A549 treated with ZK216348 at 1 μM for 4 hours (cell line): ENCODE results near the gene ENO3. TPM values are rescaled to one million over a fixed set of nuclear protein-coding genes. Genes with fewer than 3 reads are reported as not detected.

ENCODE experiments used
- total RNA-seq: library from RNA; stranded (reverse); fragments of 200-300 nt; extraction: Qiagen RNA extraction; gene quantifications from 5 replicates; pipeline ENCODE4 v1.2.3, GENCODE V29; 2022; ENCODE audit warnings: low read depth

Gene ENO3
- total RNA-seq = 41.5 to 63.2 TPM (median 48.4 TPM) in 5 replicates

DNA sequence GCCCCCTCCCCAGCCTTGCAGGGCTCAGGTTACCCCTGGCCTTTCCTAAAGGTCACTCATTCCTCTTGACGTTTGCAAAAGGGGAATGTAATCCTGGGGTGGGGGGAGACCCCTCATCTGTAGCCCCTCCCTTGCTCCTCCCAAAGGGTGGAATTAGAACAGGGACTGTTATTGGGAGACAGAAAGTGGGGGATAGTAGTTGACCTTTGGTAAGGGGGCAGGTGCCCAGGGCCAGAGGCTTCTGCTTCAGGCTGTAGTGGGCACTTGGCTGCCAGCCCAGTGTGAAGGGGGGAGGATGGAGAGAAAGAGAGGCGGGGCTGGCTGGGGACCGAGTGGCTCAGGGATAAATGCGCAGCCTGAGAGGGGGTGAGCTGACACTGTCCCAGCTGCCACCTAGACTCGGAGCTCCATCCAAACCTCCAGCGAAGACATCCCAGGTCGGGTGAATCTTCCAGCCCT, at the start of gene ENO3:
Gene ENO3, plus strand, starts transcription at position 374 of the 459 bp plus-strand sequence. CDS start 711 bp downstream, outside the sequence.

DNA sequence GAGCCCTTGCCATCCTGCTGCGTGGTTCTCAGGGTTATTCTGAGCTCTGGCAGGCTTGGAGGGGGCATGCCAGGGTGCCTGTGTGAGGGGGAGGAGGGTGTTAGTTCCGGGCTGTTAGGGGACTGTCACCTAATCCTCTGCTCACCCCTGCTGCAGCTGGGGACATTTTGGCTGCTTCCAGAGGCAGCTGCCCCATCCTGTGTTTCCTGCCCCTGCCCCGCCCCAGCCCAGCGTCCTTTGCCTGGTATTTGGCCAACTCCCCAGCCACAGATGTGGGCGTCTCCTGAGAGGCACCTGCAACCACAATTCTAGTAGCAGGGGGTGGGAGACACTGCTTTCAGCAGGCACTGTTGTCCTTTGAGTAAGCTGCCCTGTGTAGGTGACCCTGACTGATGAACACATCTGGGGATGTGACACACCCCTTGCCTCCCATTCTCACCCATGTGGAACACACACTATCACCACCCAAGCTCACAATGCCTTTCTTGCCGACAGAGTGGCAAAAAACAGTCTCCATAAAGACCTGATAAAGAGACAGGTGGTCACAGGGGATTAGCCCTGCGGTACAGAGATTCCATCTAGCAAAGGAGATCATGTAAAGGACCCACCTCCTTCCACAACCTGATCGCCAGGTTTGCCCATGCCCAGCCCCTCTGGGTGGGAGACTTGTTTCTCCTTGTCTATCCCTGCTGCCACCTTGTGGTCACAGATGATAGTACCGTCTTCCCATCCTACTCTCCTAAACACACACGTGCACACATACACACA, 47.7 kb upstream of the ENO3 start, which contains the start of gene CHRNE:
Gene CHRNE, minus strand, starts transcription at position 48 of the 768 bp plus-strand sequence. Its CDS starts 35 bp downstream, at position 13.

DNA sequence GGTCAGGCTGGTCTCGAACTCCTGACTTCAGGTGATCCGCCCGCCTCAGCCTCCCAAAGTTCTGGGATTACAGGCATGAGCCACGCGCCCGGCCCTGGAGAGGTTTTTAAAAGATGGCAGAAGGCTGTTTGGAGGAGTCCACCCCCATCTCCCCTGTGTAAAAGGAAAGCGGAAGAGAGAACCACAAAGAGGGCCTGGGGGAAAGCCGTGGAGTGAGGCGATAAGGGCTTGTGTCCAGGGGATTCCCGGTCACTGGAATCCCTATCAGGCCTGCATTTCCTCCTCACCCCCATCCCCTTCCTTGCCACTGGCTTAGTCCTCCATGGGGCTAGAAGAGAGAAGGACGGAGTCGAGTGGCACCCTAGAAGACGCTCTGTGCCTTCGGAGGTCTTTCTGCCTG, 19.0 kb upstream of the ENO3 start, which contains the start of gene GP1BA:
Gene GP1BA, plus strand, starts transcription at position 315 of the 400 bp plus-strand sequence. CDS start 328 bp downstream, outside the sequence.

DNA sequence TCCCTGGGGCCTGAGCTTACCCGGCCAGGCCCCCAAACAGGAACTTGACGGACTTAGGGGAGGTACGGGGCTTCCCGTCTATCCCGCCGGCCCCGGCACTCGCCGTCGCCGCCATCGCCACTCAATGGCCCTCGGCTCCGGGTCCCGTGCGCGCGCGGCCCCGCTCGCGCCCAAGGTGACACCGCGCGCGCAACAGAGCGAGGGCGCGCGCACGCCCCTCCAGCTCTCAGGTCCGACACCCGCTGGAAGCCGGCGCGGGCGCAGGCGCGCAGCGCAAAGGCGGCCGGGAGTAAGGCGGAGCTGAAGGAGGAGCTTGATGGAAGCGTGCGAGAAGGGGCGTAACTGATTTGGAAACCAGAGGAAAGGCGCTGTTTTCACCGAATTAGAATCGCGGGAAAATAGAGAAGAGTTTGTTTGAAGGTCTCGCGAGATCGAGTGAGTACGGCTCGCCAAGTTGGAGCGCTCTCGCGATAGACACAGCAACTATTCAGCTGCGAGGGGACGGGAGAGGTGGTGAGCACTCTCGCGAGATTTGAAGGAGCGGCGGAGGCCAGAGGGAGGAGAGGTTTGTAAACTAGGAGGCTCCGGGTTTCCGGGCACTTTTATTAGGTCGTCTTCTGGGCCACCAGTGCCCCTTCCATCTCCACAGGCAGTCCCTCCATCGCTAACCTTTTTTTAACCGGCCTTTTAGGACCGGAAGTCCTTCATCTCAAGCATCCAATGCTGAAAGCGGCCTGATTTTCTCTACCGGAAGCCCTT, 10.9 kb upstream of the ENO3 start, which contains the start of the genes RNF167 and SLC25A11:
Gene RNF167, plus strand, starts transcription at position 473 of the 759 bp plus-strand sequence. CDS start 642 bp downstream, outside the sequence.
Gene SLC25A11, minus strand, starts transcription at position 251 of the 759 bp plus-strand sequence. Its CDS starts 136 bp downstream, at position 115.

DNA sequence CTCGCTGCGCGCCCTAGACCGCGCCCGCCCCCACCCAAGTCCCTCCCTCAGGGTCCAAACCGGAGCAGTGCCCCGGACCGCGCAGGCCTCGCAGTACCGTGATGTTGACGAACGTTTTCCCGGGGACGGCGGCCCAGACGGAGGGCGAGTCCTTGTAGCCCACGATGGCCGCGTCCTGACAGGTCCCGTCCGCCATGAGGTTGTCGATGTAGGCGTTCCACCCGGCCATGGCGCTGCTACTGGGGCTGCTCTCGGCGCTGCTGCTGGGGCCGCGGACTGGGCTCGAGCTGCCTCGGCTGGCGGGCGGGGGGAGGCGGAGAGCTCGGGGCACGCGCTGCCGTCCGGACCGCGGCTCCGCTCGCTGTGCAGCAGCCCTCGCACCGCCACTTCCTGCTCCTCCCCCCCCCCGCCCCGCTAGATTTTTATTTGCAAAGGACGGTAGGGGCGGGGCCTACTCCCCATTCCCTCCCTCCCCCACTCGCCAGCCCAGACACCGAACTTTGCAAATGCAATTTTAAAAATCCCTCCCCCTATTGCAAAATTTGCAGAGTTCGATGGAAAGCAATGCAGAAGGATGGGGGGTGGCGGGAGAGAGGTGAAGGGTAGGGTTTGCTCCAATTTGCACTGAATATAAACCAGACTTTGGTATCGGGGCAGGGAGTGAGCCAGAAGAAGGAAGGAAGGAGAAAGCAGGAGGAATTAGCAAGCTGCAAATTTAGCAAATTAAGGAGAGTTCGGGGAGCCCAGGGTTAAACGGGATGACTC, 2.6 kb upstream of the ENO3 start, which contains the start of gene PFN1:
Gene PFN1, minus strand, starts transcription at position 365 of the 765 bp plus-strand sequence. Its CDS starts 136 bp downstream, at position 229.

DNA sequence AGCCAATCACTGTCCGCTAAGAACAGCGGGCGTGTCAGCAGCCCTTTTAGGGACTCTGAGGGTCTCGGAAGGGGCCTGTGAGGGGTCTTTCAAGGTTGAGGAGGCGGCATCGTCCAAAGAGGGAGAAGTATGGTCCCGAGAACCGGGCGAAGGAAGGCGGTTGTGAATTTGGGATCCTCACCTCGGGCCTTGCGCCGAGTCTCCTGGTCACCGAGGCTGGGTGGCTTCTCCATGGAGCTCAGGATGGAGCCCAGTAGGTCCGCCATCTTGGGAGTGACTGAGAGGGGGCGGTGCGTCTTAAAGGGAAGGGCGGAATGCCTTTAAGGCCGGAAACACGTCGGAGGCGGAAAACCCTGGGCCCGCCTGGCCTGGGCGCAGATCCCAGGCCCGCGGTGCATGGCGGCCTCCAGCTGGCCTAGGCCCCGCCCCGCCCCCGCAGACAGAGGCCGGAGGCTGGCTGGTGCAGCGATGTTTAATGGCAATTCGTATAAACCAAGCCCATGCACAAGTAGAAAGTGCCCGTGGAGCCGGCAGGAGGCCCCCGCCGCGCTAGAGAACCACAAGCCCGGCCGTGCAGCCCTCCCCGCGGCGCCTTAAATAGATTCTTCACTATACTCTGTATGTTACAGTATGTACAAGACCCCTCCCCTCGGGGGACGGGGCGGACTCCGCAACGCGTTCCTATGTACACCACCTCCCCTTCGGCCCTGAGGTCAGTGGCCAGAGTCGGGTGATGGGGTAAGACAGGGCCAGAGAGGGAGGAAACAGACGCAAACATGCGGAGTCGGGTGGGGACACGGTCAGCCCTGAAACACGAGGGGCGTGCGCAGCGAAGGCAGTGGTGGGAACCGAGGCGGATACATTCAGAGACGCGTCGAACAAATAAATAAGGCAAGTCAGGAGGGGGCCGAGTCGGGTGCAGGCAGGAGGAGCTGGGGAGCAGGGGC, 16.9 kb downstream of the ENO3 start, which contains the start of gene SPAG7:
Gene SPAG7, minus strand, starts transcription at position 279 of the 947 bp plus-strand sequence. Its CDS starts 13 bp downstream, at position 266.

DNA sequence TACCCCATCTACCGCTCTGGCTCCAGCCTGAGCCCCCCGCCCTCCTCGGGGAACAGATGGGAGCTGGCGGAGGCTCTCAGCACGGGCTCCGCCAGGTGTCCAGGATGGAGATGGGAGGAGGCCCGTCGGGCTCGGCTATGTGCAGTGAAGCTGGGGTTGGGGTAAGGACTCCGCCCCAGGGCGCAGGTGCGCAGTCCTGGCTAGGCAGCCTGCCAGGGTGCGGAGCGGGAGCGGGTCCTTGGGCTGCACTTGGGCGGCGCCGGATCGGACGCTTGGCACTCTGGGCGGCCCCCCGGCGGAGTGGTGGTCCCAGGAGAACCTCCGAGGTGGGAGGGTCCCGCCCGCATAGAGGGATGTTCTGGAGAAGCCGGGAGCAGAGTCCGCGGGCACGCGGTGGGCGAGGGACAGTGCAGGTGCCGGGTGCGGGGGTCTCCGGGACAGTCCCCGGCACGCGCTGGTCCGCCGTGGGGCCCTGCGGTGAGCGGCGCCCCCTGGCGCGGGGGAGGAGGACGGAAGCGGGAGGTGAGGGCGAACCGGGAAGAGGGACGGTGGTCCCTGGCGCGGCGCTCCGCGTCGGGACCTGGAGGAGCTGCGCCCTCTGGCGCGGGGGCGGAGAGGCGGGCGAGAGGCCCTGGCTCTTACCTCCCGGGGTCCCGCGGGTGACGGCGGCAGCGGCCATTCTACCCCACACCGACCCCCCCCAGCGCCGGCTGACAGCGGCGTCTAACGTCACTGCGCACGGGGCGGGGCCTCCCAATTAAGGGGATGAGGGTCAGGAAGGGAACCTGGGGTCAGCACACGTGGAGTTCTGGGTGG, 36.2 kb downstream of the ENO3 start, which contains the start of gene CAMTA2:
Gene CAMTA2, minus strand, starts transcription at position 725 of the 816 bp plus-strand sequence. CDS start 1,453 bp downstream, outside the sequence.

DNA sequence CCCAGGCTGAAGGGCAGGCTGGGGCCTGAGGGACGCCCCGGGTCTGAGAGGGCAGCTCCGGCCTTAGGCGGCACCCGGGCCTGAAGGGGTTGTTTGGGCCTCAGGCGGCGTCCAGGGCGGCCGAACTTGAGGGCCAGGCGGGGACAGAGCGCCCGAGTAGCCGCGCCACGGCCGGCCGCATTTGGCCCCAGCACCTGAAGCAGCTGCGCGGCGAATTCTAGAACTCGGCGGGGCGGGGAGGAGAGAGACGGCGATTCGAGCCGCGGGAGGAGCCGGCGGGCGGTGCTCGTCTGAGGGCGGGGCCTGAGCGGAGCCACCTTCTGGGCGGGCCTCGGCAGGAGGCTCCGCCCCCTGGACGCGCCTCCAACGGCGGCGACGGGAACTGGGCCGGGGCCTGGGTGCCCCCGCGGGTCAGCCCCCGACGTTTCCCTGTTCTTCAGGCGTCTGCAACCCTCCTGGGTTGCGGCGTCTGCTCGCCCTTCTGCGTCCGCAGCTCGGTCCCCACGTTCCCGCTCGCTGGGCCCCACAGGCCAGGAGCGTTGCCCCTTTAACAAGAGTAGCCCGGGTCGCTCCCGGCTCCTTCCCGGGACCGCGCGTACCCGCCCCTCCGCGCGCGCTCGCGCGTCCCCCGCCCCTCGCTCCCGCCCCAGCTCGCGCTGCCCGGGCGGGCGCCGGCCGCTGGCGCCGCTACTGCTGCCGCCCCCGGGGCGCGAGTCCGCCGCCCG, 46.5 kb downstream of the ENO3 start, which contains the start of the genes INCA1 and KIF1C:
Gene INCA1, minus strand, starts transcription at position 221 of the 725 bp plus-strand sequence. CDS start 3,085 bp downstream, outside the sequence.
Gene KIF1C, plus strand, starts transcription at position 649 of the 725 bp plus-strand sequence. CDS start 2,297 bp downstream, outside the sequence.

Other genes with a start within 250 kb of the ENO3 start
- 52.0 to 80.3 TPM (median 74.0 TPM) in 5 replicates for gene PELP1, start 247.0 kb upstream of the ENO3 start, total RNA-seq
- 51.4 to 69.2 TPM (median 63.0 TPM) in 5 replicates for gene ARRB2, start 240.5 kb upstream of the ENO3 start, total RNA-seq
- 38.6 to 52.7 TPM (median 42.3 TPM) in 5 replicates for gene MED11, start 219.7 kb upstream of the ENO3 start, total RNA-seq
- gene ZMYND15, start 211.3 kb upstream of the ENO3 start, total RNA-seq = 0.41 to 0.65 TPM (median 0.52 TPM) in 5 replicates
- 11.6 to 20.8 TPM (median 17.1 TPM) in 5 replicates for gene CXCL16, start 211.2 kb upstream of the ENO3 start, total RNA-seq
- 0.44 to 1.2 TPM (median 0.78 TPM) in 5 replicates for gene TM4SF5, start 179.2 kb upstream of the ENO3 start, total RNA-seq
- gene VMO1, start 164.8 kb upstream of the ENO3 start, total RNA-seq = 0.94 to 1.7 TPM (median 1.5 TPM) in 4 of 5 replicates, not detected in the other
- gene GLTPD2, start 162.2 kb upstream of the ENO3 start, total RNA-seq = not detected in 5 replicates
- 391 to 521 TPM (median 476 TPM) in 5 replicates for gene PSMB6, start 155.0 kb upstream of the ENO3 start, total RNA-seq
- gene PLD2, start 144.0 kb upstream of the ENO3 start, total RNA-seq = 17.2 to 31.6 TPM (median 24.7 TPM) in 5 replicates
- 39.9 to 69.8 TPM (median 63.0 TPM) in 5 replicates for gene MINK1, start 117.8 kb upstream of the ENO3 start, total RNA-seq
- gene C17orf107, start 51.6 kb upstream of the ENO3 start, total RNA-seq = 0.13 to 0.41 TPM (median 0.36 TPM) in 5 replicates
- 0.06 to 0.22 TPM (median 0.09 TPM) in 3 of 5 replicates, not detected in the others for gene CHRNE, start 48.0 kb upstream of the ENO3 start, total RNA-seq
- gene GP1BA, start 18.8 kb upstream of the ENO3 start, total RNA-seq = not detected in 5 replicates
- 48.3 to 76.4 TPM (median 71.9 TPM) in 5 replicates for gene SLC25A11, start 11.1 kb upstream of the ENO3 start, total RNA-seq
- 100 to 159 TPM (median 135 TPM) in 5 replicates for gene RNF167, start 10.9 kb upstream of the ENO3 start, total RNA-seq
- gene PFN1, start 2.6 kb upstream of the ENO3 start, total RNA-seq = 2,069 to 3,159 TPM (median 3,031 TPM) in 5 replicates
- gene SPAG7, start 16.7 kb downstream of the ENO3 start, total RNA-seq = 71.7 to 94.4 TPM (median 78.1 TPM) in 5 replicates
- gene CAMTA2, start 36.6 kb downstream of the ENO3 start, total RNA-seq = 24.5 to 43.4 TPM (median 34.9 TPM) in 5 replicates
- 1.1 to 2.4 TPM (median 1.5 TPM) in 5 replicates for gene INCA1, start 46.4 kb downstream of the ENO3 start, total RNA-seq
- gene KIF1C, start 46.8 kb downstream of the ENO3 start, total RNA-seq = 95.3 to 132 TPM (median 116 TPM) in 5 replicates
- 0.33 to 1.1 TPM (median 0.75 TPM) in 5 replicates for gene SLC52A1, start 84.3 kb downstream of the ENO3 start, total RNA-seq
- gene ZFP3, start 127.3 kb downstream of the ENO3 start, total RNA-seq = 0.81 to 1.5 TPM (median 1.0 TPM) in 5 replicates
- 3.7 to 4.8 TPM (median 4.4 TPM) in 5 replicates for gene ZNF232, start 160.8 kb downstream of the ENO3 start, total RNA-seq
- gene USP6, start 164.9 kb downstream of the ENO3 start, total RNA-seq = 0.04 to 0.07 TPM (median 0.04 TPM) in 3 of 5 replicates, not detected in the others
- 1.3 to 2.5 TPM (median 1.5 TPM) in 5 replicates for gene ZNF594, start 240.7 kb downstream of the ENO3 start, total RNA-seq